Measurements from ENCODE around the gene CACNA1G.

Gene CACNA1G

DNA sequence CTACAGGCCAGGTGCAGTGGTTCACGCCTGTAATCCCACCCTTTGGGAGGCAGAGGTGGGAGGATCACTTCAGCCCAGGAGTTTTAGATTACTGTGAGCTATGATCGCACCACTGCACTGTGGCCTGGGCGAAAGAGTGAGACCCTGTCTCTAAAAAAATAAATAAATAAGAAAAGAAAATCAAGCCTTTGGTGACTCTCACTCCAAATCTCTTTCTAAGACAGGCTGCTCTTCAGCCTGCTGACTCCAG is 75.1 kb downstream of the CACNA1G start:
- DNase-seq = no peak

DNA sequence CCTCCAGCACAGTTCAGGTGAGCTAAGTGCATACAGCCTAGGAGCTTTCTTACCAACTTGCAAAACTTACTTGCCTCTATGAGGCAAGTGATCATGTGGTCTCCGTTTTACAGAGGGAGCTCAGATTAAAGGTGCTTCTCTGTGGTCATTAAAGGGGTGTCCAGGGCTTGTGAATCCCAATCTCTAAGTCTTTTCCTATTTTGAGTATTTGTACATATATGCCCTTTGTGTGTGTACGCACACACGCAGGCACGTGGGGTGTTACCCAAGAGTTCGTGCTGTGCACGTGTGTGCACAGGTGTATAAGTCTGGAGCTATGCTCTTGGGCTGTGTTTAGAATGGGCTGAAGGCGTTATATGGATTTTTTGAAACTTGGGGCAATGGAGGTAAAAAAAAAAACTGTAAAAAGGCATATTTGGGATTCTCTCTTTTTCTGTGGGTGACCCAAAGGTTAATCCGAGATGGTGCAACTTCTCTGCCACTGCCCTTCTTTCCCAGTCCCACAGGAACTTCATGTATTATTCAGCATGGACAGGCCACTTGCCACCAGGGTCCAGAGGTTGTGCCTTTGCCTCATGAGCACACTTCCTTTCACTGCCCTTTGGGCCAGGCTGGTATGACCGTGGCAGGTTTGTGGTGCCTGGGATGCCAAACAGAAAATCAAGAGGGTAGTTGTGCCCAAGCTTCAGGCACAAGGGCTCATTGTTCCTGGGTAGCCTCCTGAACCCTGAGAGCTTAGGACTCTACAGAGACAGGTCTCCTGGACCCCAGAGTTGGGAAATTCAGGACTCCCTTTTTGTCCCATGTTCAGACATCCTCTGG is 75.7 kb downstream of the CACNA1G start:
- DNase-seq = no peak

DNA sequence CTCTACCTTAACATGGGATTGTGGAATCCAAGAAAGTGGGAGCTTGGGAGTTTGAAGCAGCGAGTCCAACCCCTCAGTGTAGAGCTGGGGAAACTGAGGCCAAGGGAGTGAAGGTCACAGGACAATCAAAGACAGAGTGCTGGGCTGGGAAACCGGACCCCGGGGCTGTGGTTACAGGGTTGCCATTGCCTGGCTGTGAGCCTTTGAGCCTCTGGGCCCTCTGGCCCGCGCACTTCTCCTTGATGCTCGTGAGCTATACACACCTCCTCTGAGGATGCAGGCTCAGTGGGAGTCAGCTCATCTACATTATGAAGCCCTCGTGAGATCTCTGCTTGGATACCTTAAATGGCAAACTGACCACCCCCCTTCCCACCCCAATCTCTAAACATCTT is 76.3 kb downstream of the CACNA1G start:
- DNase-seq = no peak

DNA sequence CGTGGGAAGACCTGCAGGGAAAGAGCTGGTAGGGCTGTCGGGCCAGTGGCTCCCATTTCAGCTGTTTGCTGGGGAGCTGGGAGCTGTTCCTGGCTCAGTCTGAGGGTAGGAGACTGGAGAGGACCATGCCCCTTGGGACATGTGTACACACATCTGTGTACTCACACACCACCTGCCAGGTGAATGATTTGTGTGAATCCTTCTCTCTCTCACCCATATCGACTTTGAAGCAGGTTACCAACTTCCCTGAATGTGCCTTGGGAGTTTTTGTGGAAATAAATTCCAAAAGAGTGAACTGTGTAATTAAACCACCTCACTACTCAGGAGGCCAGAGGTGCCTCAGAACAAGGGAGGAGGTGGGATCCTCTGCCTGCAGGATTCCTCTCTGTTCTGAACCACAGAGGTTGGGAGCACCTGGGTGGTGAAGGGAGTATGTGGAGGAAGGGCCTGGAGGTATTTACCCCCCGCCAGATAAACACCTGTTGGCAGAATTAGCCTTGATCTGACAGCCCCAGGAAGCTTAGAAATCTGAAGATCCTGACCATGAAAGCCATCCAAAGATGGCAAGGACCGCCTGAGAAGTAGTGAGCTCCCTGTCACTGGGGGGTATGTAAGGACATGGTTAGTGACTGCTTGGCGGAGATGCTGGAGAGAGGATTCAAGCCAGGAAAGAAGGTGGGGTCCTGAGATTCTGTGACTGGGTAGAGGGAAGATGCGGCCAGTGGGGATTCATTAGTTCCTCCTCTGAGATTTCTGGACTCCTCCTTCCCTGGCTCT is 77.5 kb downstream of the CACNA1G start:
- no peak for DNase-seq

DNA sequence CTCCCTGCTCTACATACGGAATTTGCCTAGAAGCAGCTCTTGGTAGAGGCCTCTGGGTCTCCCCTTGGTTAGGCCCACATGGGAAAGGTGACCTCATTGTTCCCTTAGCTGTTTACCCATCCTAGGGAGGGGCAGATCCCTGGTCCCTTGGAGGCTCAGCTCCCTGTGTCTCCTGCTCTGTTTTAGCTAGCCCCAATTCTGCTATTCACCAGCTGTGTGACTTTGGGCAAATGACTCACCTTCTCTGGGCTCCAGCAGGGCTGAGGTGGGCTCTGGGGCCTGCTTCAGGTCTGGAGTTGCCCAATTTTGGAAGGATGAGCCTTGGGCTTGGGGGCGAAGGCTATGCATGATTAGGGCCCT is 78.1 kb downstream of the CACNA1G start:
- peak; percentile 52 for DNase-seq

DNA sequence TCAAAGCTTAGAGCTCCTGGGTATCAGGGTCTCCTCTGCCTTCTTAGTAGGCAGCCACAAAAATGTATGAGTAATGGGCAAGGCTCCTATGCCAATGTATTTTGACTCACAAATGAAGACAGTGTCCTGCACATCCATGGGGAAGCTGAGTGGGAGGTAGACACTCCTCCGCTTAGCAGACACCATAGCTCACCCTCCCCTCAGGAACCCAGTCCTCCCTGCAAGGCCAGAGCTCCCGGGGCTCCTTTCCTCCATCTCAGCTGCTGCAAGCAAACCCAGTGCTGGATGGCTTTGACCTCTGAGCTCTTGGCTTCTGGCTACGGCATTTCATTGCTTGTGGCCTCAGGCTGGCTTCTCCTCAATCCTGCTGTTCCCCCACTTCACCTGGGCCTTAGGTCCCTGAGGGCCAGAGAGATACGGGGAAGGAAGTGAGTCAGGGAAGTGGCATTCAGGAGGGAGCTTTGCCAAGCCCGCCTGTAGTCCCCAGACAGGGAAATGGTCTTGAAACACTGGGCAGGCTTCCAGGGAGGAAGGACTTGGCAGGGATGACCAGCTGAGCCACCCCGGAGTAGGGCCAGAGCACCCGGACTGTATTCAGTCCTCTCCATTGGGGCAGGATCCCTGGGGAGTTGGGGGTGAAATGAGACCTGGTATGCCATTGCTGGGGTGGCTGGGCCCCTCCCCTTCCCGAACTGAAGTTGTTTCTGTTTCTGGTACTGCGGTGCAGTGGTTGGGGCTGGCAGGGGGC is 78.6 kb downstream of the CACNA1G start:
- DNase-seq = peak; percentile 95

DNA sequence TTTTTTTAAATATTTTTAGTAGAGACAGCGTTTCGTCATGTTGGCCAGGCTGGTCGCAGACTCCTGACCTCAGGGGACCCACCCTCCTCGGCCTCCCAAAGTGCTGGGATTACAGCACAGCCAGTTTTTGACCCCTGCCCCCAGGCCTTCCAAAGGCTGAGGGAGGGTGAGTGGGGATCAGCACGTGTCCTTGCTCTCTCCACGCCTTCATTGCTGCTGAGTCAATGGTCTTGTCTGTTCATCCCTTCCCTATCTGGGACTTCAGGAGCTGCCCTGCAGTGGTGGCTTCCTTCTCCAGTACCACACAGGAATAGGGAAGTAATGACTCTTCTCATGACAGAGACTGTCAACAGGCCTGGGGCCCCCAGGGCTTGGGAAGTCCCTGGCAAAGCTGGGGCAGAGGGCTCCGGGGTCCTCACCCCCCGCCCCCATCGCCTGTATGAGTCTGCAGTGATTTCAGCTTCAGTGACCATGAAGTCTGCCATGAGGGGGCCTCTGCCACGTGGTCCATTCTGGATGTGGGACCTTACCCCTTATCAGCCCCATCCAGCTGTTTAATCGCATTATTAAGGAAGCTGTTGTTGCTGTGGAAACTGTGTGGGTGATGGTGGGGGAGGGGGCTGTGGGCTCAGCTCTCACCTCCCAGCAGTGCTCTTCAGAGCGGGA is 80.3 kb downstream of the CACNA1G start:
- DNase-seq = peak; percentile 30

DNA sequence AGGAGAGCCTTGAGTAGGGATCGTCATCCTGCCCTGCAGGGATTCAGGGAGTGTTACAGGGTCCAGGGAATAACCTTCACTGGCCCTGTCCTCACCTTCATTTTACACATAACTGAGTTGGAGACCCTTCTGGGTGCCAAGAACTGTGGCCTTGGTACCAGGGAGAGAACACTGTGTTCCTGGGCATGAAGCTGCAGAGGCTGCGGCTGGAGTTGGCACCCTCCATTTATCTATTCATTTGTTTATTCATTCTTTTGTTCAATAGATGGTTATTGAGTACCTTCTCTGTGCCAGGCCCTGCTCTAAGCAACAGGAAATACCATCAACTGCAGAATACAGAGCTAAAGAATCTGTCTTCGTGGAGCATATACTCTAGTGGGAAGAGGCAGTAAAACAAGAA is 80.8 kb downstream of the CACNA1G start:
- no peak for DNase-seq

DNA sequence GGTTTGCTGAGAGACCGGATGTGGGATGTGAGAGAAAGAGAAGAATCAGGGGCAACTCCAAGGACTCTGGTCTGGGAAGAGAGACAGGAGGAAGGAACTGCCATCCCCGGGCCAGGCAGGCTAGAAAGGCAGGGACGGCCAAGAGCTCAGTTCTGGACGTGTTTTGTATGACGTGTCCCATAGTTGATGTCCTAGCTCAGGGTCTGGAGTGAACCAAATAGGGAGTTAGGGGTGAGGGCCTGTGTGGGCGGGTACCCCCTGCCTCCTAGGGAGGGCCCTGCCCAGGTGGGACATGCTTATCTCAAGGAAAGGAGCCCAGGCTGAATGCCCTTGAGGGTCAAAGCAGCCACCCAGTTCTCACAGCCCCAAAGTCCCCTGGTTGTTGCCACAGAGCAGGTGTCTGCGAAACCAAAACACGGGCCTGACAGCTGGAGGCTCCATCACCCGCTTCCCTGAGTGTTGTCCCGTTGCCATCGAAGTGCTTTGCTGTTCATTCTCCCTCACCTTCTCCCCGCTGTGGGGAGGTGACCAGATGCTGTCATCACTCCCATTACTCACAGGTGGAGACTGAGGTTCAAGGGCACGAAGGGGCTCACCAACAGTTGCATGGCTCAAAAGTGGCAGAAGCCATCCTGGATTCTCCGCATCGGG is 81.7 kb downstream of the CACNA1G start:
- no peak for DNase-seq

DNA sequence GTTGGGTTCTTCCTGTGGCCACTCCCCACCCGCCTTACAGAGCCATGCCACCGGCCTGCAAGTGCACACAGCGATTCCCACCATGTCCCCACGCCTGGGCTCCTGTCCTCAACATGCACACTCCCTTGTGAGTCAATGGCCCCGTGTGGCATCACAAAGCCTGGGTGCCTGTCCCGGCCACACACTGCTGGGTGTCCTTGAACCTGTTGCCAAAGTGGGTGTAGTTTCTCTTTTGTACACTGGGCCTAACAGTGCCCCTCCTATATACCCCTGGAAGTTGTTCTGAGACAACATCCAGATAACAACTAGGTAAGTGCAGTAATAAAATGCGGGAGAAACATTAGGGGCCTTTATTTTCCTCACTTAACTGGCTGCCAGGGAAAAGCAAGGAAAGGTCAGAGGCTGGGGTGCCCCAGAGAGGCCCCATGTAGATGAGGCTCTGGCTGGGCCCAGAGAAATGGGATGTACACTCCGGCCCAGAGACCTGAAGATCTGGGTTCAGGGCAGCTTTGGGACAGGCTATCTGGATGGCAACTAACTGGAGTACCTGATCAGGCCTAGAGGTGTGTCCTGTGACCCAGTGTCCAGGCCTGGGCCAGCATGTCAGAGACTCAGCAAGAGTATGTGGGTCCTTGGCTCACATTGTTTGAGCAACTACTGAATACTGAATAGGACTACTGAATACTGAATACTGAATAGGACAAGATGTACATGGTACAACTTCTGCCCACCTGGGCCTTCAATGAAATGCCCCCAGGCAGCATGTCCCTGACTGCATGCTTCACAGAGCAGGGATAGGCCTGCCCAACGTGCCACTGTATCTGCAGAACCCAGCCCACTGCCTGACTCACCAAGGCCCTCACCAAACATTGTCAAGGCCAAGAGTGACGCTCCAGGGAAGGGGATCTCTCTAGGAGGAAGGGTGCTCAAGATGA is 82.5 kb downstream of the CACNA1G start:
- no peak for DNase-seq

DNA sequence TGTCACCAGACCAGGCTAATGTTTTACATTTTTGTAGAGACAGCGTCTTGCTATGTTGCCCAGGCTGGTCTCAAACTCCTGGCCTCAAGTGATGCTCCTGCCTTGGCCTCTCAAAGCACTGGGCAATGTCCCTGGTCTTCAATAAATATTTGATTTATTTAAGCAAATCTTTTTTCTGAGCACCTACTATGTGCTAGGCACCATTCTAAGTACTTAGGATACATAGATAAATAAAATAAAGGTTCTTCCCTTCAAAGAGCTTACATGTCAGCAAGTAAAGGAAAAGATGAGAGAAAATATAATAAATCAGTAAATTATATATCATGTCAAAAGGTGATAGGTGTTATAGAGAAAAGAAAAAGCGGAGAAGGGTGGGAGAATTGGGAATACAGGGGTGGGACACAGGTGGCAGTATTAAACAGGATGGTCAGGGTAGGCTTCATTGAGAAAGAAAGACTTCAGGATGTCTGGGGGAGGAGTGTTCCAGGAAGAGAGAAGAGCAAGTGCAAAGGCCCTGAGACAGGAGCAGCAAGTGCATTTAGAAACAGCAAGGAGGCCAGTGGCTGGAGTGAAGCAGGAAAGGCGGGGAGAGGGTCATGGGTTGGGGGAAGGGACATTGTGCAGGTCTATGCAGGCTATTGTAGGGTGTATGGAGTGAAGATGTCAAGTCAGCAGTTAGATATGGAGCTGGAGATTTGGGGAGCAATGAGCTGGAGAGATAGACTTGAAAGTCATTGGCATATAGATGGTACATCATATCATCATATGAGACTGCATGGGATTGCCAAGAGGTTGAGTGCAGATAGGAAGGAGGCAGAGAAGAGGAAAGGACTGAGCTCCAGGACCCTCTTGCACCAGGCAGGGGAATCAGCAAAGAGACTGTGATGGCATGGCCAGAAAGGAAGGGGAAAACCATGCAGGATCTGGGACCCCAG is 85.5 kb downstream of the CACNA1G start:
- DNase-seq = no peak

DNA sequence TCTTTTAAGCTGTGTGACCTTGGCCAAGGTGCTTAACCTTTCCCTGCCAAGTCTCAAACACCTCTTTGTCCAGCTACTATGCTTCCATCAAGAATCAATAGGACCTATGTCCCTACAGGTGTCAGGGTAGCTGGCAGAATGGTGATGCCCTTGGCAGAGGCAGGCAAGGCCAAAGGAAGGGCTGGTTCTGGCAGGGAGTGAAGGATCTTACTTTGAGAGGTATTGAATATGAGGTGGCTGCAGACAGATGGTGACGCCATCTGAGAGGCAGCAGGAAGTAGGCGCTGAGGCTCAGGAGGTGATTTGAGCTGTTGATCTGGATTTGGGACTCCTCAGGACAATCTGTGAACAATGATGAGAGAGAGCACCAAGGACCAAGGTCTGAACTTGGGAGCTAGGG is 86.7 kb downstream of the CACNA1G start:
- no peak for DNase-seq

DNA sequence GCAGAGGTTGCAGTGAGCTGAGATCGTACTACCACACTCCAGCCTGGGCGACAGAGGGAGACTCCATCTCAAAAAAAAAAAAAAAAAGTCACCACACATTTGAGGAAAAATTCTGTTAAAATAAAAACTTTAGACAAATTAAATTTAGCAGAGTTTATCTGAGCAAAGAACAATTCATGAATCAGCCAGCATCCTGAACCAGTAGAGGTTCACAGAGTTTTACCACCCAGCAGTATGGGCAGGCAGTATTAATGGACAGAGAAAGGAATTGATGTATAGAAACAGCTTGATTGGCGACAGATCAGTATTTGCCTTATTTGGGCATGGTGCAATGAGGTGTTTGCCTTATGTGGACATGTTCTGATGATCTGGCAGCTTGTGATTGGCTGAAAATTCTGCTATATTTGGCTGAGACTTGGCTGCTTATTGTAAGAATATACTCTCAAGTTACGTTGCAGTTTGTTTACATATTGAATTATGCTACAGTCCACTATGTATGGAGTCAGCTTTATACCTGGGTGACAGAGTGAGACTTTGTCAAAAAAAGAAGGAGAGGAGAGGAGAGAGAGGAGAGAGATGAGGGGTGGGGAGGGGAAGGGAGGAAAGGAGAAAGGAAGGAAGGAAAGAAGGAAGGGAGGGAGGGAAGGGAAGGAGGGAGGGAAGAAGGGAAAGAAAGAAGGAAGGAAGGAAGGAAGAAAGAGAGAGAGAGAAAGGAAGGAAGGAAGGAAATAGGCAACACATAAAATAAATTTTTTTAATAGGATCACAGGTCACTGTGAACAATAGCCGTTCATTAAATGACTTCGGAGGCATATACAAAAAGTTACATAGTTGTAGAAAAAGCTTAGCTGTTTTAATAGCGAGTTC is 88.8 kb downstream of the CACNA1G start:
- peak; percentile 61 for DNase-seq

DNA sequence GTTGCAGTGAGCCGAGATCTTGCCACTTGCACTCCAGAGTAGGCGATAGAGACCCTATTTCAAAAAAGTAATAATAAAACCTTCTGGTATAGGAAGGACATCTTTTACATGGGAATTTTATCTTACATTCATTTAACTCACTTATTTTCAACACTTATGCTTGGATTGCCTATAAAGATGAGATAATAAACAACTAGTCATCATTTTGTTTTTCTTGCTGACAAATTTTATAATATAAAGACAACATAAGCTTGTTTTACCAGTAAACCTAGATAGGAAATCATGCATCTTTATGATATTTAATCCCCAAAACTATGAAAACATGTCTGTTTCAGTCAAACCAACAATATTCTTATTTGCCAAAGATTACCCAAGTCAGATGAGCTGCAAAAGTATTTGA is 91.1 kb downstream of the CACNA1G start:
- DNase-seq = no peak

DNA sequence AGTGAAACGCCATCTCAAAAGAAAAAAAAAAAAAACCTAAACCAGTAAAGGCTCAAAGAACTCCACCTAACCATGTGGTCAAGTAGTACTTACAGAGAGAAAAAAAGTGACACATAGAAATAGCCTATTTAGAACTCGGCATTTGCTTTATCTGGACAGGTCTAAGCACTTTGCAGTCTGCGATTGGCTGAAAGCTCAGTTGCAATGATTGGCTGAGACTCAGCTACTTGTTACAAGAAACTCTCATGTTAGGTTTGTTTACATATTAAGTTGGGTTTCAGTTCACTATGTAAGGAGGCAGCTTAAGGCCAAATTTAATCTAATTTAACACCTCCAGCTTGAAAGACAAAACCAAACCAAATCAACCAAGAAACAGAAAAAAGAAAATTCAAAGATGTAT is 93.2 kb downstream of the CACNA1G start:
- no peak for DNase-seq

DNA sequence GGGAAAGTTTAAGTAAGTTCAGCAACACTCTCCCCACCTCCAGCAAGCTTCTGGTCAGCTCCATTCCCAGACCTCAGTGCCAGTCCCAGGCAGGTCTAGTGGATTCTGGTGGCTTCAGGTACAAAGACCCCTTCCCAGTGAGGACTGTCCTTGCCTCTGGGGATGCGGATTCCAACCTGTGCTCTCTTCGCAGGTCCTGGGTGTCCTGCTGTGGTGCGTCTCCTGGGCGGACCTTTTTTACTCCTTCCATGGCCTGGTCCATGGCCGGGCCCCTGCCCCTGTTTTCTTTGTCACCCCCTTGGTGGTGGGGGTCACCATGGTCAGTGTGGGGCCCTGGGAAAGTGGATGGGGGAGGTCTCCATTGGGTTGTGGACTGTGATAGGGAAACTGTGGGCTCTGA is 96.0 kb downstream of the CACNA1G start:
- DNase-seq = no peak

DNA sequence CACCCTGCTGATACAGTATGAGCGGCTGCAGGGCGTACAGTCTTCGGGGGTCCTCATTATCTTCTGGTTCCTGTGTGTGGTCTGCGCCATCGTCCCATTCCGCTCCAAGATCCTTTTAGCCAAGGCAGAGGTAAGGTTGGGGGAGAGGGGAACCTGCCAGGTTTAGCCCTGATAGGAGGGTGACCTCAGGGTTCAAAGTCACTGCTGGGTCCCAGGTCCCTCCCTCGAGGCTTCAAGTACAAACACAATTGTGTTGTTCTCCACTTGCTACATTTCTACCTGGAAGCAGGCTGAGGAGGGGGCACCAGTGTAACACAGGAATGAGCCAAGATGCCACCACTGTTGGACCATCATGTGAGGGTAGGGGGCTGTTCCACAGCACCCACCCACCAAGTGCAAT is 96.5 kb downstream of the CACNA1G start:
- DNase-seq = no peak

DNA sequence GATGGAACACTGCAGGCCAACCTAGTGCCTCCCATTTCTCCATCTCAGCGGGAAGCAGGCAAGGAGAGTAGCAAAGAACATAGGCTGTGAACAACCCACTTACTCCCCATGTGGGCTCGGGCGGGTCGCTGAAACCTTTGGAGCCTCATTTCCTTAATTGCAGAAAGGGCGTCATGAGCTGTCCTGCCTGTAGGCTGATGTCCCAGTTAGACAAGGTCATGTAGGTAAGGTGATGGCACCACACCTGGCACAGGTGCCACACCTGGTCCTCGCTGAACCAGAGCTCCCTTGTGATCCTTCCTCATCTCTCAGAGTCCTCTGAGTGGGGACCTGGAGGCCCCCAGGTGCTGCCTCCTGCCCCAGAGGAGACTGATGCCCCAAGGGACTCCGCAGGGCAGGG is 97.1 kb downstream of the CACNA1G start:
- DNase-seq = no peak

DNA sequence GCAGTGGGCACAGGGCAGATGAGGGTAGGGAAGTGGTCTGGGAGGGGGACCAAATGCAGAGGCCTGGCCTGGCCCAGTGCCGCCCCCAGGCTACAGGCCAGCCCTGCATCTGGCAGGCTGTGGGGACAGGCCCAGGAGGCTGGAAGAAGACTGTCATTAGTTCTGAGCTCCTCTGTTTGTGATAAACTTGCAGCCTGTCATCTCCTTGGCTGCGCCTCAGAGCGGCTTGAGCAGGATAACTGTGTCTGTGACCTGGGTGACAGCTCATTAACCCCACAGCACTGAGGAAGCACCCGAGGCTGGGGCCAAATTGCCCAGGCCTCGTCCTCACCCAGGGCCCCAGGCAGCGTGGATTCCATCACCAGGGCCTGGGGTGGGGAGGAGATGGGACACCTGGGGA is 98.1 kb downstream of the CACNA1G start:
- DNase-seq = no peak

DNA sequence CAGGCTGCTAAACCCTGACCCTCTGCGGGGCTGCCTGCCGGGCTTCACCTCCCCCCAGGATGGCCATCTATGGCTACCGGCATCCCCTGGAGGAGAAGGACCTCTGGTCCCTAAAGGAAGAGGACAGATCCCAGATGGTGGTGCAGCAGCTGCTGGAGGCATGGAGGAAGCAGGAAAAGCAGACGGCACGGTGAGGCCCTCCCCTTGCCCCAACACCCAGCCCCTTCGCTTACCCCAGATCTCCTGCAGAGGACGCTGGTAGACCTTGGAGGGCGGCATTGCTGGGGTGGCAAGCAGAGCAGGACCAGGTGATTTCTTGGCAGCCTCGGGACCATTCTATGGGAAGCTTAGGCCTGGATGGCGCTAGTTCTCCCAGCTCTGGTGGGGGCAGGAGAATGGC is 98.7 kb downstream of the CACNA1G start:
- DNase-seq = no peak
